IPS DF 4.7 (cell line): ENCODE measurements around the gene ZNF791.
"Not testable (repeated sequence)": the region's sequence is repeated elsewhere in the genome, so short reads cannot be mapped to it uniquely, and the experiment has no call there.

Experiments
- DNase-seq: peaks from one replicate; pipeline ENCODE4 v3.0.0-alpha.2; 2013; ENCODE audit warnings: low spot score; ENCODE audit errors: extremely low read depth

ZNF791 gene

GRCh38 chr19:12610540-12611360 lies at the start of gene ZNF791, which contains the start of gene ZNF490:
Gene ZNF791, plus strand, starts transcription at chr19:12610920. Its CDS starts 160 bp downstream, at chr19:12611080.
Gene ZNF490, minus strand, starts transcription at chr19:12610813. Its CDS starts 133 bp downstream, at chr19:12610680.
- peak; percentile 89 for DNase-seq

GRCh38 chr19:12564016-12564664 lies 46.6 kb upstream of the ZNF791 start:
- DNase-seq: peak; percentile 49

DNA sequence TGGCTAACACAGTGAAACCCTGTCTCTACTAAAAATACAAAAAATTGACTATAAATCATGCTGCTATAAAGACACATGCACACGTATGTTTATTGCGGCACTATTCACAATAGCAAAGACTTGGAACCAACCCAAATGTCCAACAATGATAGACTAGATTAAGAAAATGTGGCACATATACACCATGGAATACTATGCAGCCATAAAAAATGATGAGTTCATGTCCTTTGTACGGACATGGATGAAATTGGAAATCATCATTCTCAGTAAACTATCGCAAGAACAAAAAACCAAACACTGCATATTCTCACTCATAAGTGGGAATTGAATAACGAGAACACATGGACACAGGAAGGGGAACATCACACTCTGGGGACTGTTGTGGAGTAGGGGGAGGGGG lies 44.3 kb upstream of the ZNF791 start:
- DNase-seq: not testable (repeated sequence)

DNA sequence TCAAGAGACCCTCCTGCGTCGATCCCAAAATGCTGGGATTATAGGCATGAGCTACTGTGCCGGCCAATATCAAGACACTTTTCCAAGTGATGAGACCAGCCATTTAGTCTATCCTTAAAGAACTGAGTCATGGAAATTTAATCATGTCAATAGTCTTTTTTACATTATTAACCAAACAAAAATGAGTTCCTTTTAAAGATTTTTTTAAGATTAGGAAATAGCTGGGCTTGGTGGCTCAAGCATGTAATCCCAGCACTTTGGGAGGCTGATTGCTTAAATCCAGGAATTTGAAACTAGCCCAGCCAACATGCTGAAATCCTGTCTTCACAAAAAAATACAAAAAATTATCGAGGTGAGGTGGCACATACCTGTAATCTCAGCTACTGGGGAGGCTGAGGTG lies 42.8 kb upstream of the ZNF791 start:
- DNase-seq: no peak

DNA sequence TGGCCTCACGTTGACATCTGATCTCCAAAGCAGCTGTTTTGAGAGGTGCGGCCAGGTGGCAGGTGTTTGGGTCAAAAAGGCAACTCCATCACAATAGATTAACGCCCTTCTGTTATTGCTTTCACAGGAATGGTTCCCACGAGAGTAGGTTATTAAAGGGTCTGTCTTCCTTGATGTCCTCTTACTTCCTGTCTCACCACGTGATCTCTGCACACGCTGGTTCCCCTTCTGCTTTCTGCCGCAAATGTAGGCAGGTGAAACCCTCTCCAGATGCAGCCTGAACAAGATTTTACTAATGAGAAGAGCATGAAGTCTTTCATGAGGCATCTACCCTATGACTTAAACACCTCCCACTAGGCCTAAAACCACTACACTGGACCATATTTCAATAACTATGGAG lies 36.7 kb upstream of the ZNF791 start:
- DNase-seq: no peak

GRCh38 chr19:12578641-12579040 lies 32.1 kb upstream of the ZNF791 start:
- DNase-seq: no peak

DNA sequence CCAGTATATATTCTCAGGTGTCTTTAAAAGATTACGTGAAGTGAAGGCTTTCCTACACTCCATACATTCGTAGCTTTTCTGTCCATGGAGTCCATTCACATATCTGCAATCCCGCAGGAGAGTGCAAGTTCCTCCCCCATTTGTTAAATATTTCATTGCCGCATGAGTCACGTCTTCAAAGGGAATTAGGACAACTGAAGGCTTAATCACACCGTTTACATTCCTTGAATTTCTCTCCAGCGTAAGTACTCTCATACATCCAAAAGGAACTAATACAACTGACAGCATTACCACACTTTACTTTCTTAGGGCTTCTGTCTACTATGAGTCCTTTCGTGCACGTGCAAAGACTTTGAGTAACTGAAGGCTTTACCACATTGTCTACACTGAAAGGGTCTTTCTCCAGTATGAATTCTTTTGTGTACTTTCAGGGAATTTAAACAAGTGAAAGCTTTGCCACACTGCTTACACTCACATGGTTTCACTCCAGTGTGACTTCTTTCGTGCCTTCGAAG lies 30.5 kb upstream of the ZNF791 start:
- DNase-seq: no peak

GRCh38 chr19:12581100-12581499 lies 29.6 kb upstream of the ZNF791 start:
- DNase-seq: no peak

DNA sequence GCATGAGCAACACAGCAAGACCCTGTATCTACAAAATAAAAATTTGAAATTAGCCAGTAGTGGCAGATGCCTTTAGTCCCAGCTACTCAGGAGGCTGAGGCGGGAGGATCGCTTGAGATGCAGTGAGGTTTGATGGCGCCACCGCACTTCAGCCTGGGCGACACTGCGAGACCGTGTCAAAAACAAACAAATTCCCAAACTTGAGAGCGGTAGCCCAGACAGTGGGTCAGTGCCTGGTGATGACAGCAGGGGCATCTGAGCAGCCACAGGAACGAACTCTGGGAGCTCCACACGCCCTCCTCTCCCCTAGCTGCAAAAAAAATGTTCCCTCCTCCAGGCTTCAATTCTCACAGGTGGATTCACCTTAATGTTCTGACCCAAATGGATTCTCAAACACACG lies 14.2 kb upstream of the ZNF791 start:
- no peak for DNase-seq

GRCh38 chr19:12596927-12597548 lies 13.7 kb upstream of the ZNF791 start:
- no peak for DNase-seq

DNA sequence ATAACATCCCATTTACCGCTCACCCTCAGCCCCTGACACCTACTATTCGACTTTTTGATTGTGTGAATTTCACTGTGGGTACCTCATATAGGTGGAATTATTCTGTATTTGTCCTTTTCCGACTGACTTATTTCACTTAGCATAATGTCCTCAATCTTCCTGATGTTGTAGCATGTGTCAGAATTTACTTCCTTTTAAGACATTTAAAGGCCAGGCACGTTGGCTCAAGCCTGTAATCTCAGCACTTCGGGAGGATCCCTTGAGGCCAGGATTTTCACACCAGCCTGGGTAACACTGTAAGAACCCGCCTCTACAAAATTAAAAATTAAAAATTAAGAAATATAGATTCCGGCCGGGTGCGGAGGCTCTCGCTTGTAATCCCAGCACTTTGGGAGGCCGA lies 13.1 kb upstream of the ZNF791 start:
- no peak for DNase-seq

GRCh38 chr19:12603714-12604113 lies 7.0 kb upstream of the ZNF791 start:
- DNase-seq: no peak

- no peak for DNase-seq
Observed at GRCh38 chr19:12606796-12607195, 3.9 kb upstream of the ZNF791 start.

GRCh38 chr19:12607631-12608030 lies 3.1 kb upstream of the ZNF791 start:
- DNase-seq: no peak

GRCh38 chr19:12611361-12611699 lies 610 bp downstream of the ZNF791 start:
- DNase-seq: no peak

DNA sequence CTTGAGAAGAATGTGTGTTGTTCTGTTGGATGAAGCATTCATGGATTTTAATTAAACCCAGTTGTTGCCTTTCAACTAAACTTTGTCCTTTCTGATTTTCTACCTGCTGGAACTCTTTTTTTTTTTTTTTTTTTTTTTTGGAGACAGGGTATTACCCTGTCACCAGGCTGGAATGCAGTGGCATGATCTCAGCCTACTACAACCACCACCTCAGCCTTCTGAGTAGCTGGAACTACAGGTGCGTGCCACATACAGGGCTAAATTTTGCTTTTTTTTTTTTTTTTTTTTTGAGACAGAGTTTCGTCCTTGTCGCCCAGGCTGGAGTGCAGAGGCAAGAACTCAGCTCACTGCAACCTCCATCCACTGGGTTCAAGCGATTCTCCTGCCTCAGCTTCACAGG lies 6.9 kb downstream of the ZNF791 start:
- DNase-seq: no peak

GRCh38 chr19:12621253-12622024 lies 10.7 kb downstream of the ZNF791 start:
- not testable (repeated sequence) for DNase-seq

- no peak for DNase-seq
Observed at GRCh38 chr19:12623361-12624031, 12.8 kb downstream of the ZNF791 start.

GRCh38 chr19:12626958-12627357 lies 16.2 kb downstream of the ZNF791 start:
- no peak for DNase-seq

DNA sequence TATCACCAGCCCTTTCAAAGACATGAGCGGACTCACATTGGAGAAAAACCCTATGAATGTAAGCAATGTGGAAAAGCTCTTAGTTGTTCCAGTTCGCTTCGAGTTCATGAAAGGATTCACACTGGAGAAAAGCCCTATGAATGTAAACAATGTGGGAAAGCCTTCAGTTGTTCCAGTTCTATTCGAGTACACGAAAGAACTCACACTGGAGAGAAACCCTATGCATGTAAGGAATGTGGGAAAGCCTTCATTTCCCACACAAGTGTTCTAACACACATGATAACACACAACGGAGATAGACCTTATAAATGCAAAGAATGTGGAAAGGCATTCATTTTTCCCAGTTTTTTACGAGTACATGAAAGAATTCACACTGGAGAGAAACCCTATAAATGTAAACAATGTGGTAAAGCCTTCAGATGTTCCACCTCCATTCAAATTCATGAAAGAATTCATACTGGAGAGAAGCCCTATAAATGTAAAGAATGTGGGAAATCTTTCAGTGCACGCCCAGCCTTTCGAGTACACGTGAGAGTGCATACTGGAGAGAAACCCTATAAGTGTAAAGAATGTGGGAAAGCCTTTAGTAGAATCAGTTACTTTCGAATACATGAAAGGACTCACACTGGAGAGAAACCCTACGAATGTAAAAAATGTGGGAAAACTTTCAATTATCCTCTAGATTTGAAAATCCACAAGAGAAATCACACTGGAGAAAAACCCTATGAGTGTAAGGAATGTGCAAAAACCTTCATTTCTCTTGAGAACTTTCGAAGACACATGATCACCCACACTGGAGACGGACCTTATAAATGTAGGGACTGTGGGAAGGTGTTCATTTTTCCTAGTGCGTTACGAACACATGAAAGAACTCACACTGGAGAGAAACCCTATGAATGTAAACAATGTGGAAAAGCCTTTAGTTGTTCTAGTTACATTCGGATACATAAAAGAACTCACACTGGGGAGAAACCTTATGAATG lies 17.6 kb downstream of the ZNF791 start:
- DNase-seq: no peak
